ENCODE measurements around the gene SLC4A1AP.
"Not testable (repeated sequence)": the region's sequence is repeated elsewhere in the genome, so short reads cannot be mapped to it uniquely, and the experiment has no call there.

Gene SLC4A1AP

GRCh38 chr2:27626921-27627320 is 36.8 kb upstream of the SLC4A1AP start:
- not testable (repeated sequence) for H3K4me3 ChIP-seq (replicated peaks; ENCODE audit: insufficient read depth, low read length); H3K27me3 ChIP-seq (ENCODE audit: insufficient read depth, poor library complexity, severe bottlenecking)
- TF ChIP-seq POLR2AphosphoS5 (IDR thresholded peaks at IDR 0.05; ENCODE audit: low read depth) (0 out of 2 replicates have a peak, but pooled peaks have one; percentile 28), SPI1 (IDR thresholded peaks at IDR 0.05; ENCODE audit: borderline replicate concordance, low read depth) (peak; percentile 55; the same call in 1 of the 2 replicates)
- peak; percentile 37 to 73 for DNase-seq (ENCODE audit: low read depth in 1 of 2, low spot score in 1 of 2)
- H3K27ac ChIP-seq (replicated peaks) = peak overlapping the region; percentile 85

GRCh38 chr2:27627963-27628766 is 35.5 kb upstream of the SLC4A1AP start:
- peak; percentile 26 to 35 for DNase-seq (ENCODE audit: low read depth in 1 of 2, low spot score in 1 of 2)
- TF ChIP-seq REST (IDR thresholded peaks at IDR 0.05; ENCODE audit: insufficient replicate concordance, low read depth) = no peak
- no peak for TF ChIP-seq GABPA (IDR thresholded peaks at IDR 0.05; ENCODE audit: low read depth)
- TF ChIP-seq CTCF (IDR thresholded peaks at IDR 0.05; ENCODE audit: insufficient read depth, low read length) = no peak
- no peak for TF ChIP-seq POLR2AphosphoS5 (IDR thresholded peaks at IDR 0.05; ENCODE audit: low read depth)
- no peak for TF ChIP-seq SPI1 (IDR thresholded peaks at IDR 0.05; ENCODE audit: borderline replicate concordance, low read depth)
- peak overlapping the region; percentile 85 for H3K27ac ChIP-seq (replicated peaks)
- H3K4me3 ChIP-seq (replicated peaks; ENCODE audit: insufficient read depth, low read length) = peak overlapping the region; percentile 81
- H3K27me3 ChIP-seq (ENCODE audit: insufficient read depth, poor library complexity, severe bottlenecking) = no peaks in the 10 kb centered on the region

GRCh38 chr2:27628767-27629709 is 34.7 kb upstream of the SLC4A1AP start, which contains the start of the genes CCDC121 and GPN1:
Gene CCDC121, minus strand, starts transcription at chr2:27629012. Its CDS starts 1,213 bp downstream, at chr2:27627799.
Gene GPN1, plus strand, starts transcription at chr2:27629050. Its CDS starts 9 bp downstream, at chr2:27629059.
- TF ChIP-seq GABPA (IDR thresholded peaks at IDR 0.05; ENCODE audit: low read depth) (peak; percentile 76), CTCF (IDR thresholded peaks at IDR 0.05; ENCODE audit: insufficient read depth, low read length) (no peak), SPI1 (IDR thresholded peaks at IDR 0.05; ENCODE audit: borderline replicate concordance, low read depth) (peak; percentile 64; the same call in 1 of the 2 replicates), REST (IDR thresholded peaks at IDR 0.05; ENCODE audit: insufficient replicate concordance, low read depth) (peak; percentile 54), POLR2AphosphoS5 (IDR thresholded peaks at IDR 0.05; ENCODE audit: low read depth) (peak; percentile 90)
- Histone ChIP-seq H3K27me3 (ENCODE audit: insufficient read depth, poor library complexity, severe bottlenecking) (no peaks in the 10 kb centered on the region), H3K27ac (replicated peaks) (peak within 1 kb of the TSS; percentile 85), H3K4me3 (replicated peaks; ENCODE audit: insufficient read depth, low read length) (peak within 1 kb of the TSS; percentile 81)
- peak; percentile 86 to 97 for DNase-seq (ENCODE audit: low read depth in 1 of 2, low spot score in 1 of 2)

- not testable (repeated sequence) for H3K27me3 ChIP-seq (ENCODE audit: insufficient read depth, poor library complexity, severe bottlenecking); H3K4me3 ChIP-seq (replicated peaks; ENCODE audit: insufficient read depth, low read length); DNase-seq (ENCODE audit: low read depth in 1 of 2, low spot score in 1 of 2); H3K27ac ChIP-seq (replicated peaks)
Observed at GRCh38 chr2:27630257-27630656, 33.4 kb upstream of the SLC4A1AP start.
